Activated B cell treated with CpG ODN at 0.5 μM for 24 hours (primary cell): Measurements from ENCODE around the gene EWSR1. TPM values are rescaled to one million over a fixed set of nuclear protein-coding genes. Genes with fewer than 3 reads are reported as not detected.
"Not testable (repeated sequence)": the region's sequence is repeated elsewhere in the genome, so short reads cannot be mapped to it uniquely, and the experiment has no call there.

Experiments used
- ATAC-seq: fragments of 200-7000 bp; cut with Tn5 transposase; one replicate; pipeline ENCODE4 v1.10.0; 2021; ENCODE audit warnings: low read depth, mild to moderate bottlenecking, moderate library complexity
- CTCF ChIA-PET: fragments of 350-600 bp; sonication (Branson Sonifier 250); formaldehyde crosslinking; loops from one replicate; lab custom pipeline; 2021; ENCODE audit warnings: antibody characterized with exemption; lab: Charles Lee
- POLR2A ChIA-PET: fragments of 350-600 bp; sonication (Branson Sonifier 250); formaldehyde crosslinking; loops from one replicate; lab custom pipeline; 2021; ENCODE audit warnings: antibody characterized with exemption; lab: Charles Lee
- DNase-seq: peaks from one replicate; pipeline ENCODE4 v3.0.0; 2022
- H3K27ac Mint-ChIP-seq: one replicate; pipeline ENCODE4 v1.8.0; 2020; ENCODE audit warnings: mixed read lengths
- H3K27me3 Mint-ChIP-seq: one replicate; pipeline ENCODE4 v1.8.0; 2021; ENCODE audit warnings: mixed read lengths
- H3K36me3 Mint-ChIP-seq: one replicate; pipeline ENCODE4 v1.8.0; 2021; ENCODE audit warnings: low read depth, mixed read lengths
- H3K4me1 Mint-ChIP-seq: one replicate; pipeline ENCODE4 v1.8.0; 2021; ENCODE audit warnings: mixed read lengths
- H3K4me3 Mint-ChIP-seq: one replicate; pipeline ENCODE4 v1.8.0; 2020; ENCODE audit warnings: mild to moderate bottlenecking, mixed read lengths
- H3K9me3 Mint-ChIP-seq: one replicate; pipeline ENCODE4 v1.8.0; 2020; ENCODE audit warnings: mixed read lengths
- intact Hi-C: fragments of 100-400 bp; cut with micrococcal nuclease; formaldehyde crosslinking; loops from one replicate; pipeline ENCODE4 v1.15.1; 2024
- total RNA-seq: library from RNA; stranded (reverse); gene quantifications from 2 replicates; pipeline ENCODE4 v1.2.3, GENCODE V29; 2022
- TF ChIP-seq, protein P1 (sequence below): fragments of 200-600 bp; IDR thresholded peaks from one replicate; pipeline ENCODE4 v1.8.0; 2022; ENCODE audit warnings: antibody characterized with exemption, mild to moderate bottlenecking

EWSR1 gene
- total RNA-seq, 1 donor from 2014 or later, result 382 TPM

DNA sequence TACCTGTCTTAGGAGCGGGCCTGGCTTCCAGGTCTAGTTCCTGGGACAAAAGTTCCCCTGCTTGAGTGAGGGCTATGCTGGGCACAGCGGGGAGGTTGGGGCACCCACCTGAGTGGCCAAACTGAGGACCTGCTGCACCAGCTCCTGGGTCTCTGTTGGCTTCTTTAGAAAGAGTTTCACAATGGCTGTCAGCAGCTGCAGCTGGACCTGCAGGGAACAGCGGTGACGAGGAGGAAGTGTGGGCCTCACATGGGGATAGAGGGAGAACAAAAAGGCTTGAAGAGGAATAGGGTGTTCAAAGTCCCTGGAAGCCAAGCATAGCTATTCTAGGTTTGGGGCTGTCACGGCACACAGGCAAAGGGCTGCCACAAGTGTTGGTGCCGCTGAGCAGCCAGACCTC lies 74.1 kb downstream of the EWSR1 start:
- TF ChIP-seq, protein P1, sequence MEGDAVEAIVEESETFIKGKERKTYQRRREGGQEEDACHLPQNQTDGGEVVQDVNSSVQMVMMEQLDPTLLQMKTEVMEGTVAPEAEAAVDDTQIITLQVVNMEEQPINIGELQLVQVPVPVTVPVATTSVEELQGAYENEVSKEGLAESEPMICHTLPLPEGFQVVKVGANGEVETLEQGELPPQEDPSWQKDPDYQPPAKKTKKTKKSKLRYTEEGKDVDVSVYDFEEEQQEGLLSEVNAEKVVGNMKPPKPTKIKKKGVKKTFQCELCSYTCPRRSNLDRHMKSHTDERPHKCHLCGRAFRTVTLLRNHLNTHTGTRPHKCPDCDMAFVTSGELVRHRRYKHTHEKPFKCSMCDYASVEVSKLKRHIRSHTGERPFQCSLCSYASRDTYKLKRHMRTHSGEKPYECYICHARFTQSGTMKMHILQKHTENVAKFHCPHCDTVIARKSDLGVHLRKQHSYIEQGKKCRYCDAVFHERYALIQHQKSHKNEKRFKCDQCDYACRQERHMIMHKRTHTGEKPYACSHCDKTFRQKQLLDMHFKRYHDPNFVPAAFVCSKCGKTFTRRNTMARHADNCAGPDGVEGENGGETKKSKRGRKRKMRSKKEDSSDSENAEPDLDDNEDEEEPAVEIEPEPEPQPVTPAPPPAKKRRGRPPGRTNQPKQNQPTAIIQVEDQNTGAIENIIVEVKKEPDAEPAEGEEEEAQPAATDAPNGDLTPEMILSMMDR, result no peak
- ChIA-PET CTCF (no interaction called here), POLR2A (no interaction called here)
- Mint-ChIP-seq H3K9me3 (no peaks in the 10 kb centered on the region), H3K27me3 (no peaks in the 10 kb centered on the region), H3K27ac (no peak overlapping the region), H3K36me3 (peaks cover 95% of the 10 kb centered on the region), H3K4me3 (no peak overlapping the region), H3K4me1 (no peaks in the 10 kb centered on the region)
- ATAC-seq (no peak), DNase-seq (no peak)
- intact Hi-C loops, result no loop called here

DNA sequence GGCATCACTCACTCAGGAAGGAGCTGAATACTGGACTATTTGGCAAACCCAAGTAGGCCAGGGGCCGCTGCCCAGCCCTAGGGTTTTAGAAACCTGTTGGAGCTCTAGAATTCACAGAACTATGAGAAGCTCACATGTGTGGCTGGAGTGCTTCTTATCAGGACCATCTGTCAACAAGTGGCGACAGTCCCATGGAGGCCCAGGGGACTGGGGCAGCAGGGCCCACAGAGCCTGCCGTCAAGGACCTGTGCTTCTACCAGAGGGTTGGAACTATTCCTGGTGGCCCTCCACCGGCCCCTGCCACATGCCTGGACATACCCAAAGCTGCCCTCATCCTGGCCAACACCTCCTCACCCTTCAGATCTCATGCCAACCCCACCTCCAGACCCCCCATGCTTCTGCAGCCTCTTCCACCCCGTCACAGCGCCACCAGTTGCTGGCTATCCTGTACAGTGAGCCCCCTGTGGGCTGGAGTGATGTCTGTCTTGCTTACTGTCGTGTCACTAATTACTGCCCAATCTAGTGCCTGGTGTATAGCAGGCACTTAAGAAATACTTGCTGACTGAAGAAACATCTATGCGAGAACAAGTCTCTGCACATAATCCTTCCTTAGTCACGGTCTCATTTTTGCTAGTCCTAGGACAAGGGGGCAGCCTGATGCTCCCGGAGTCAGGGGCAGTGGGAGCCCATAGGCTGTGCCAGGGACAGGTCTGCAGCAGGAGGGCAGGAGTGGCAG lies 74.7 kb downstream of the EWSR1 start:
- DNase-seq (no peak), ATAC-seq (no peak)
- ChIA-PET POLR2A (no interaction called here), CTCF (no interaction called here)
- Mint-ChIP-seq H3K27me3 (no peaks in the 10 kb centered on the region), H3K4me1 (no peaks in the 10 kb centered on the region), H3K36me3 (peaks cover 95% of the 10 kb centered on the region), H3K4me3 (no peak overlapping the region), H3K9me3 (no peaks in the 10 kb centered on the region), H3K27ac (no peak overlapping the region)
- TF ChIP-seq, protein P1, result no peak
- intact Hi-C loops, result no loop called here

DNA sequence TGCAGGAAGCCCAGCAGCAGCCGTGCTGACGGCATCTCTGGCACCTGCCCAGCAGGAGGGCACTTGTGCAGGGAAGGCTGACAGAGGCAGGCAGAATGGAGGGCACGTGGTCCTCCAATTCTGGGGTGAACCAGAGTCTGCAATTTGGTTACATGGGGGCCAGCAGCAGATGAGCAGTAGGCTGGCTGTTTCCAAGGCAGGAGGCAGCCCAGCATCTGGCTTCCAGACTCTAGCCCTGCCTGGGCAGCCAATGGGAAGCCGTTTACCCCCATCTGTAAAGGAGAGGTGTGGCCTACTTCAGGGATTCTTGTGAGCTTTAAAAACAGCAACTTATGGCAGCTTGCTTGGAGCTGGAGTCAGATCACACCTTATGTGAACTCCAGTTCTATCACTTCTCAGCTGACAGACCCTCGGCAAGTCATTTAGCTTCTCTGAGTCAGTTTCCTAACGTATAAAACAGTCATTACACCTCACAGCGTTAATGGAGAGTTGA lies 75.3 kb downstream of the EWSR1 start:
- Mint-ChIP-seq H3K27me3 (no peaks in the 10 kb centered on the region), H3K4me3 (no peak overlapping the region), H3K36me3 (peaks cover 95% of the 10 kb centered on the region), H3K9me3 (no peaks in the 10 kb centered on the region), H3K4me1 (no peaks in the 10 kb centered on the region), H3K27ac (no peak overlapping the region)
- TF ChIP-seq, protein P1, result no peak
- ChIA-PET POLR2A (no interaction called here), CTCF (no interaction called here)
- DNase-seq (no peak), ATAC-seq (no peak)
- intact Hi-C loops, result no loop called here

DNA sequence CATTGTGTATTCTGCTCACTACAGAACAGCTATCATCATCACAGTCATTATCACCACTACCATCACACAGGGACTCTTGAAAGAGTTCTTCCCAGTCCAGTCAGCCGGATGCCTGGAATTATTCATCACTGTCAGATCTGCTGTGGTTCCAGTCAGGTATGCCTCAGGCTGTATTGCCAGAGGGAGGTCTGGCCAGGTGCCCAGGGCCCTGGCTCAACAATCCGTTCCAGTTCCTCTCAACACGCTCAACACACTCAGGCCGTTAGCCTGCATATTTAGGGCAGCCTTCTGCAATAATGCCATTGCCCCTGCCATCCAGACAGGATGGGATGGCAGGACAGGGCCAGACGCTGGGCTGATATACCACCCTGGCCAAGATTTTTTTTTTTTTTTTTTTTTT lies 76.1 kb downstream of the EWSR1 start:
- Mint-ChIP-seq H3K36me3 (peaks cover 95% of the 10 kb centered on the region), H3K9me3 (no peaks in the 10 kb centered on the region), H3K4me3 (no peak overlapping the region), H3K4me1 (no peaks in the 10 kb centered on the region), H3K27ac (no peak overlapping the region), H3K27me3 (no peaks in the 10 kb centered on the region)
- POLR2A ChIA-PET, result no interaction called here
- intact Hi-C loops, result no loop called here
- CTCF ChIA-PET, result no interaction called here
- no peak for ATAC-seq
- no peak for DNase-seq
- TF ChIP-seq, protein P1, result no peak

DNA sequence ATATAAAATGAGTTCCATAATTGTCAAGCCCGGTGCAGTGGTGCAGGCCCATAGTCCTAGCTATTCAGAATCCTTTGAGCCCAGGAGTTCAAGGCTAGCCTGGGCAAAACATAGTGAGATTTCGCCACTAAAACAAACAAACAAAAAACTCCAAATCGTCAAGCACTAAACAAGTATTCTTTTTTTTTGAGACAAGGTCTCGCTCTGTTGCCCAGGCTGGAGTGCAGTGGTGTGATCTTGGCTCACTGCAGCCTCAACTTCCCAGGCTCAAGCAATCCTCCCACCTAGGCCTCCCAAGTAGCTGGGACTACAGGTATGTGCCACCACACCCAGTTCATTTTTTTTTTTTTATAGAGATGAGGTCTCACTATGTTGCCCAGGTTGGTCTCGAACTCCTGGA lies 76.8 kb downstream of the EWSR1 start:
- DNase-seq, result not testable (repeated sequence)

More for the DNA sequence above, 76.8 kb downstream of the EWSR1 start:
- intact Hi-C loops, H3K4me1 Mint-ChIP-seq, ATAC-seq, H3K27me3 Mint-ChIP-seq, H3K4me3 Mint-ChIP-seq, H3K9me3 Mint-ChIP-seq, POLR2A ChIA-PET, H3K27ac Mint-ChIP-seq, CTCF ChIA-PET: not testable (repeated sequence)
- peaks cover 95% of the 10 kb centered on the region for H3K36me3 Mint-ChIP-seq
